H1 (cell line): ENCODE data around the gene ARHGAP24. TPM values are rescaled to one million over a fixed set of nuclear protein-coding genes. Genes with fewer than 3 reads are reported as not detected.

Experiments used
- BACH1 ChIP-seq: IDR thresholded peaks from 2 replicates; pipeline ENCODE4 v1.6.1; 2012; ENCODE audit warnings: low read length, improper control_type of control experiment
- EP300 ChIP-seq, 2 experiments: IDR thresholded peaks; 1 replicate in 1 of 2; 2 replicates in 1 of 2; pipeline ENCODE4 v1.6.1; 2011 to 2012; ENCODE audit warnings: low read depth in 2 of 2, low read length in 2 of 2, mild to moderate bottlenecking in 2 of 2, borderline replicate concordance in 1 of 2, inconsistent platforms in 1 of 2, moderate library complexity in 1 of 2
- KDM1A ChIP-seq: fragments of 200-600, 300-600 bp; sonication (generic); IDR thresholded peaks from 2 replicates; pipeline ENCODE4 v1.7.1; 2016; ENCODE audit warnings: mild to moderate bottlenecking, low read length, borderline replicate concordance
- POLR2A ChIP-seq, 2 experiments: IDR thresholded peaks; 1 replicate in 1 of 2; 2 replicates in 1 of 2; pipeline ENCODE4 v1.6.1; 2011; ENCODE audit warnings: low read depth in 2 of 2, low read length in 2 of 2, mild to moderate bottlenecking in 2 of 2; ENCODE audit errors: control extremely low read depth in 1 of 2
- SP1 ChIP-seq: IDR thresholded peaks from 2 replicates; pipeline ENCODE4 v1.6.1; 2011; ENCODE audit warnings: low read depth, low read length
- polyA plus RNA-seq, 7 experiments: library from polyadenylated mRNA; depleted of rRNA in 3 of 7; stranded (reverse) in 5 of 7; unstranded in 2 of 7; fragments of >200 nt in 5 of 7; fragments of 200-250 nt in 2 of 7; gene quantifications; 1 replicate in 5 of 7; 2 replicates in 1 of 7; 4 replicates in 1 of 7; pipeline versions ENCODE4 v1.2.1 to v1.2.3, GENCODE V29; 2011 to 2013; ENCODE audit warnings: missing spikeins in 2 of 7, mixed read lengths in 2 of 7
- total RNA-seq: library from RNA; stranded (reverse); fragmentation: NEBNext Ultra II Directional; extraction: Animal tissue kit (Norgen Biotek cat#: 25700); gene quantifications from 2 replicates; pipeline ENCODE4 v1.2.1, GENCODE V29; 2021

ARHGAP24 gene
- total and polyA plus RNA-seq, 2 of the 8 experiments (the other 6 are each of a cell fraction or from before 2014, with no cell fraction given): 0.08 to 0.50 TPM

DNA sequence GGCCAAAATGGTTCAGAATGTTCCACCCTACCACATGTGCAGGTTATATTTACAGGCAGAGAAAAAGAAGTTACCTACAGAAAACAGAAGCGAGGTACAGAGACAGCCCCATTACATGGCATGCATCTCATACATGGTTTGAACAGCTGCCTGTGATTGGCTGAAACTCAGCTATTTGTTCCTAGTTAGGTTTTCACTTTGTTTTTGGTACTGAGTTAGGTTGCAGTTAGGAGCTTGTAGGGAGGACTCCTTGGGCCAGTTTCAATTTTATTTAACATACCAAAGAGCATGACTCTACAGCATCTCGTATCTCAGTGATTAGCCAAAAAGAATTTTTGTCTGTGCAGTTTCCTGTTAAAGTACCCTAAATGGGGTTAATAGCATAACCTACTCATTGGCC lies 492.9 kb downstream of the ARHGAP24 start (continued):
- TF ChIP-seq SP1 (no peak), EP300 (IDR thresholded peaks at IDR 0.05; ENCODE audit: borderline replicate concordance in 1 of 2, low read depth in 2 of 2, low read length in 2 of 2) (no peak), BACH1 (no peak), KDM1A (no peak), POLR2A (IDR thresholded peaks at IDR 0.05; ENCODE audit: control extremely low read depth in 1 of 2, low read depth in 2 of 2, low read length in 2 of 2) (no peak)
